SK-N-SH treated with all-trans-retinoic acid at 6 μM for 48 hours (cell line): Measurements from ENCODE around the gene CDC14A.

ENCODE experiments used
- ATAC-seq: fragments of 200-7000 bp; cut with Tn5 transposase; 3 replicates; pipeline ENCODE4 v1.9.1; 2020; ENCODE audit warnings: mild to moderate bottlenecking, moderate library complexity
- ARNTL ChIP-seq: fragments of 450-650 bp; formaldehyde crosslinking; IDR thresholded peaks from 2 replicates; pipeline ENCODE4 v1.5.0; 2020; ENCODE audit warnings: low read depth, mild to moderate bottlenecking, moderate library complexity, borderline replicate concordance
- BACH2 ChIP-seq: fragments of 250-450 bp; sonication (Bioruptor Pico); IDR thresholded peaks from 2 replicates; pipeline ENCODE4 v1.9.0; 2021; ENCODE audit warnings: mild to moderate bottlenecking, borderline replicate concordance
- CREB5 ChIP-seq: fragments of 250-450 bp; sonication (Bioruptor Pico); IDR thresholded peaks from 2 replicates; pipeline ENCODE4 v1.5.1; 2020; ENCODE audit warnings: low read depth, mild to moderate bottlenecking, moderate library complexity
- CSDC2 ChIP-seq: fragments of 250-450 bp; sonication (Bioruptor Pico); IDR thresholded peaks from 2 replicates; pipeline ENCODE4 v1.5.0; 2020; ENCODE audit warnings: mild to moderate bottlenecking, moderate library complexity
- CSRNP3 ChIP-seq: fragments of 250-450 bp; sonication (Bioruptor Pico); IDR thresholded peaks from 2 replicates; pipeline ENCODE4 v1.5.1; 2021; ENCODE audit warnings: mild to moderate bottlenecking, moderate library complexity
- GLIS3 ChIP-seq: fragments of 250-450 bp; sonication (Bioruptor Pico); IDR thresholded peaks from 2 replicates; pipeline ENCODE4 v1.5.0; 2020; ENCODE audit warnings: mild to moderate bottlenecking, moderate library complexity
- ISL1 ChIP-seq: fragments of 250-450 bp; sonication (Bioruptor Pico); IDR thresholded peaks from 2 replicates; pipeline ENCODE4 v2.1.2; 2022; ENCODE audit warnings: mild to moderate bottlenecking, moderate library complexity
- OSR1 ChIP-seq: fragments of 250-450 bp; sonication (Bioruptor Pico); IDR thresholded peaks from 2 replicates; pipeline ENCODE4 v1.8.0; 2022; ENCODE audit warnings: moderate library complexity, mild to moderate bottlenecking, inconsistent platforms
- PATZ1 ChIP-seq: fragments of 250-450 bp; sonication (Bioruptor Pico); IDR thresholded peaks from 2 replicates; pipeline ENCODE4 v1.8.0; 2020; ENCODE audit warnings: mild to moderate bottlenecking, moderate library complexity, borderline replicate concordance
- POU6F1 ChIP-seq: fragments of 250-450 bp; sonication (Bioruptor Pico); IDR thresholded peaks from 2 replicates; pipeline ENCODE4 v1.8.0; 2021; ENCODE audit warnings: low read depth, mild to moderate bottlenecking, moderate library complexity, borderline replicate concordance
- PPARA ChIP-seq: fragments of 250-450 bp; sonication (Bioruptor Pico); IDR thresholded peaks from 2 replicates; pipeline ENCODE4 v1.5.0; 2020; ENCODE audit warnings: mild to moderate bottlenecking, borderline replicate concordance
- RARB ChIP-seq: fragments of 250-450 bp; sonication (Bioruptor Pico); IDR thresholded peaks from 2 replicates; pipeline ENCODE4 v1.8.0; 2021; ENCODE audit warnings: mild to moderate bottlenecking, moderate library complexity
- SNAI2 ChIP-seq: fragments of 250-450 bp; sonication (Bioruptor Pico); IDR thresholded peaks from 2 replicates; pipeline ENCODE4 v1.5.0; 2020; ENCODE audit warnings: mild to moderate bottlenecking, moderate library complexity
- TCF4 ChIP-seq: fragments of 250-450 bp; sonication (Bioruptor Pico); IDR thresholded peaks from 2 replicates; pipeline ENCODE4 v1.8.0; 2021; ENCODE audit warnings: mild to moderate bottlenecking, moderate library complexity, borderline replicate concordance
- TOX ChIP-seq: fragments of 250-450 bp; sonication (Bioruptor Pico); IDR thresholded peaks from 2 replicates; pipeline ENCODE4 v1.8.0; 2021; ENCODE audit warnings: mild to moderate bottlenecking, moderate library complexity, borderline replicate concordance
- TSHZ2 ChIP-seq: fragments of 250-450 bp; sonication (Bioruptor Pico); IDR thresholded peaks from 2 replicates; pipeline ENCODE4 v1.5.0; 2020; ENCODE audit warnings: mild to moderate bottlenecking, moderate library complexity
- ZC3H10 ChIP-seq: fragments of 250-450 bp; sonication (Bioruptor Pico); IDR thresholded peaks from 2 replicates; pipeline ENCODE4 v1.5.1; 2021; ENCODE audit warnings: mild to moderate bottlenecking, moderate library complexity
- ZFP3 ChIP-seq: fragments of 250-450 bp; sonication (Bioruptor Pico); IDR thresholded peaks from 2 replicates; pipeline ENCODE4 v1.5.0; 2020; ENCODE audit warnings: mild to moderate bottlenecking, moderate library complexity
- ZFP30 ChIP-seq: fragments of 450-650 bp; formaldehyde crosslinking; IDR thresholded peaks from 2 replicates; pipeline ENCODE4 v1.5.0; 2022; ENCODE audit warnings: mild to moderate bottlenecking, moderate library complexity
- ZNF565 ChIP-seq: fragments of 450-650 bp; formaldehyde crosslinking; conservative IDR thresholded peaks from 2 replicates; pipeline ENCODE4 v1.5.0; 2020; ENCODE audit warnings: low read depth, mild to moderate bottlenecking, moderate library complexity
- ZNF70 ChIP-seq: fragments of 450-650 bp; formaldehyde crosslinking; IDR thresholded peaks from 2 replicates; pipeline ENCODE4 v1.5.0; 2020; ENCODE audit warnings: mild to moderate bottlenecking, moderate library complexity
- ZNF8 ChIP-seq: fragments of 450-650 bp; formaldehyde crosslinking; IDR thresholded peaks from 2 replicates; pipeline ENCODE4 v1.5.0; 2020; ENCODE audit warnings: mild to moderate bottlenecking, moderate library complexity

CDC14A gene

GRCh38 chr1:100476735-100477290, 124.5 kb downstream of the CDC14A start:
- TF ChIP-seq CSDC2 (no peak), PATZ1 (CRISPR knock-in tag) (no peak), ZFP30 (no peak)
- ATAC-seq, result no peak

- TF ChIP-seq ZFP3 (CRISPR knock-in tag) (no peak), ZNF565 (no peak), PATZ1 (CRISPR knock-in tag) (no peak), ISL1 (CRISPR knock-in tag) (no peak), TCF4 (CRISPR knock-in tag) (no peak), ZC3H10 (CRISPR knock-in tag) (no peak), RARB (CRISPR knock-in tag) (no peak), CREB5 (CRISPR knock-in tag) (no peak), GLIS3 (CRISPR knock-in tag) (no peak), ARNTL (CRISPR knock-in tag) (no peak), OSR1 (CRISPR knock-in tag) (no peak), PPARA (CRISPR knock-in tag) (no peak), BACH2 (CRISPR knock-in tag) (no peak), ZNF8 (CRISPR knock-in tag) (no peak), POU6F1 (CRISPR knock-in tag) (no peak), TOX (CRISPR knock-in tag) (no peak)
- ATAC-seq, result no peak
Observed at GRCh38 chr1:100478816-100479215, 126.5 kb downstream of the CDC14A start.

GRCh38 chr1:100479620-100480338, 127.5 kb downstream of the CDC14A start:
- ATAC-seq, result no peak
- TF ChIP-seq POU6F1 (CRISPR knock-in tag) (no peak), ARNTL (CRISPR knock-in tag) (no peak), OSR1 (CRISPR knock-in tag) (no peak), ISL1 (CRISPR knock-in tag) (no peak), TSHZ2 (CRISPR knock-in tag) (no peak), ZFP3 (CRISPR knock-in tag) (no peak), BACH2 (CRISPR knock-in tag) (no peak), ZFP30 (no peak), ZNF8 (CRISPR knock-in tag) (no peak), ZC3H10 (CRISPR knock-in tag) (no peak), ZNF70 (CRISPR knock-in tag) (no peak), CSRNP3 (no peak), RARB (CRISPR knock-in tag) (no peak), ZNF565 (no peak), SNAI2 (CRISPR knock-in tag) (no peak), TCF4 (CRISPR knock-in tag) (no peak)
